TTC549 (cell line): ENCODE results near the gene CACFD1.

Source experiments
- FAIRE-seq: peaks from 2 replicates; lab custom pipeline; 2012; peaks lifted over from hg19 to GRCh38; lab: Jason Lieb, UNC

Gene CACFD1

DNA sequence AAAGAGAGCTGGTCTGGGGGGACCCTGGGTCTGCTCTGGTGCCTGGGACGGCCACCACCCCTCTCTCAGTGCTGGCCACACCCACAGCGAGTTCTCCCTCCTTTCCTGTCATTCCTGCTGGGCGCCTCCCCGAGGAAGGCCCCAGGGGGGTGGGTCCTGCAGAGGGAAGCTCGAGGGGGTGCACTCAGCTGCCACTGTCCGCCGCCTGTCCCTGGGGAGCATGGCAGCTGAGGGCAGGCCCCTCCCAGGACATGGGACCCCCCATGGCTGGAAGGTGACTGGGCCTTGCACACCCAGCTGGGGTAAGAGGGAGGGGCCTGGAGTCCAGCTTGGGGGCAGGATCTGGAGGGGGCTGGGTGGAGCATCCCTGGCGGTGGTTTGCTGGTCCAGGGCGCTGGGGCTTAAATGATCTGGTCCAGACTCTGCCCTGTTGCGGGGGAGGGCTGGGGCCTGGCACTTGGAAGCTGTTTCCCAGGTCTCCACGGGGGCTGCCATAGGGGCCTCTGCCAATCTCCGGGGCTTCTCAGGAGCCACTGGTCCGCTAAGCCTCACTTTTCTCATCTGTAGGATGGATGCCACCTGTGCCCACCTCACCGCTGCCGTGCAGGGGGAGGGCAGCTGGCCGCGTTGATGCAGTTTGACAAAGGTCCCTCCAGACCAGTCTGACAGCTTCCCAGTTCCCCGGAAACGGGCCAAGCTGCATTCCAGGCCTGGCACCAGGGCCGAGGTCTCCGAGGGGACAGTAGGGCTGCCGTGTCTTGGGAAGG lies 25.1 kb downstream of the CACFD1 start:
- FAIRE-seq: no peak

- FAIRE-seq: no peak
Observed at GRCh38 chr9:133485531-133486260, 25.9 kb downstream of the CACFD1 start.

GRCh38 chr9:133487331-133487725 lies 27.6 kb downstream of the CACFD1 start:
- FAIRE-seq: no peak

- no peak for FAIRE-seq
Observed at GRCh38 chr9:133488686-133489252, 29.0 kb downstream of the CACFD1 start.

GRCh38 chr9:133489253-133490190 lies 29.7 kb downstream of the CACFD1 start:
- FAIRE-seq: no peak

DNA sequence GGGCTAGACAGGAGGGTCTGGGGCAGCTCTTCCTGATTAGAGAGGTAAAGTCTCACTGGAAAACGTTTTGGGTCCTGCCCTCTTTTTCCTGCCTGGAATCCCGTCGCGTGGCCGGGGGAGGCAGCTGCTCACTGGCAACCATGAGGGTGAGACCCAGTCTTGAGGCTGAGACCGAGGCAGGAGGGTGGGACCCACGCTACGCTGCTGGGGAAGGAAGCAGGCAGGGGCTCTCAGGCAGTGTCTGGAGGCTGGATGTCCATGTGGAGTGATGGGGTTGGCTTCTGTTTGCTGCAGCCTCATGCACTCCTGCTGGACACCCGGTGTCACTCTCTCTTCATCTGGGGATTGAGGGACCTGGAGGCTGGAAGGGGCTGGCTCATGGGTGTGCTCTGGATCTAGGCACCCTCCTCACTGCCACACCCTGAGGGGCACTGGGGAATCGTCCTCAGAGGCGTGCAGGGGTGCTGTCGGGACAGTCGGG lies 30.5 kb downstream of the CACFD1 start:
- no peak for FAIRE-seq

DNA sequence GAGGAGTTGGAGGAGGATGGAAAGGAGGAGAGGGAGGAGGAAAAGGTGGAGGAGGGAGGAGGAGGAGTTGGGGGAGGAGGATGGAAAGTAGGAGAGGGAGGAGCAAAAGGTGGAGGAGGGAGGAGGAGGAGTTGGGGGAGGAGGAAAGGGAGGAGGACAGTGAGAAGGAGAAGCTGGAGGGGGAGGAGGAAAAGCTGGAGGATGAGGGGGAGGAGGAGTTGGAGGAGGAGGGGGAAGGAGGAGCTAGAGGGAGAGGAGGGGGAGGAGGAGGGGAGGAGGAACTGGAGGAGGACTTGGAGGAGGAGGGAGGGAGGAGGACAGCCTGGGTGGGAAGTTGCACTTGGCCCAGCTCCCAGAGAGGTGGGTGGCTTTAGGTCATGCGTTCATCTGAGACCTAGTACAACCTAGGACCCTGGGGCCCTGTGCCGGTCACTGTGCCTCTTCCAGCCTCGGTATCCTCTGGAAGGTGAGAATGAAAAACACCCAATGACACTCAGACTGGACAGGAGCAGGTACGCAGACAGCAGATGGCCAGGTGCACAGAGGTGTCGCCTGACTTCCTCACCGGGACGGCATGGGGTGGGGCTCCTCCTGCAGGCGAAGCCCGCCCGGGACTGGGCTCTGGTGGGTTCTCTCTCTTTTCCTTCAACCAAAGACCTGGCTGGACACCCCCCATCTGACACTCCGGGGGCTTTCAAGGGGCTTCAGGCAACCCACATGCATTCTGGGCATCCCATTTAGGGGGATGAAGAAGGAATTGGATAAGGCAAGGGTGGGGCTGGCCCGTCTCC lies 31.3 kb downstream of the CACFD1 start:
- no peak for FAIRE-seq

DNA sequence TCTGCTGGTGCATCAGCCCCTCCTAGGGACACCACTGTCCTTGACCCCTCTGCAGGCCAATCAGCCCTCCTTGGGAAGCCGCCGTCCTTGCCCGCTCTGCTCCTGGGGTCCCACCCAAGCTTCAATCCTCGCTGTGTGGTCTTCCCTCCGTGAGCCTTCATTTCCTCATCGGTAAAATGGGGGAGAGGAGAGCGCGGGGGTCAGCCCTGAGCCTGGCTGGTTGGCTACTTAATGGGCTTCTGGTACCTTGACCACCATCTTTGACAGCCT lies 31.8 kb downstream of the CACFD1 start:
- no peak for FAIRE-seq

DNA sequence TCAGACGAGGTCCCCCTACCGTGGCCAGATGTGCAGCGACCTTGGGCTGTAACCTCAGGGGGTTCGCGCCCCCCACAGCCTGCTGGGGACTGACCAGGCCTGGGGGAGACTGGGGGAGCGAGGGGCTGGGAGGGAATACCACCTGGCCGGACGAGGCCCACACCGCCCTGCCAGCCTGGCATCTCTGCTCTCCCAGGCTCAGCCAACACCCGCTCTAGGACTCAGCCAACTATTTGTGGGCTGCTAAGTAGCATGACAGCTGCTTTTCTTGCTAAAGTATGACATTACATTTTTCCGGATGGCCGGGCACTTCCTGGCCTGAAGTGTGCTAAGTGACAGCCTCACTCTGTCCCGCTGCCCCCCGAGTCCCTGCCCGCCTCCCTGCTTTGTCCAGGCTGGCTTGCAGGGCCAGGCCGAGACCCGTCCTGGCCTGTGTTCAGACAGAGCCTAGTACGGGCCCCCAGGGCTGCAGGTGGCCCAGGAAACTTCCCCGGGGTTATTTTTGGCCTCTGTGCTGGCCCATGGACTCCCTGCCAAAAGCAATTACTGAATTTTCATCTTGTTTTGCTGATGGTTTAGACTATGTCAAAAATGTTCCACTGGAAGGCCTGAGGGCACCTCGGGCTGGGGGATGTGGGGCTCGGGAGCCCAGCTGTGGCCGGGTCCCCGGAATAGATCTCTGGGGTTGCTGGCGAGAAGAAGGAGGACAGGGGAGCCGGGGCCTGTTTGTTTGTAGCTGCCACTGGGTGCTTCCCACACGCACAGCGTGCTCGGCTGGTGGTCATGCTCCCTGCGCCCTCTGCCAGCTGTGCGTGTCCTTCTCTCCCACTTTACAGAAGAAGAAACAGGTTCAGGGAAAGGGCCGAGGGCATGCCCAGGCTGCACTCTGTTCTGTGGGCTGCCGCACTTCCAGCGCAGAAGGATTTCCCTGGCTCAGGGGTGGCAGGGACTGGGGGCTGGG lies 32.6 kb downstream of the CACFD1 start:
- FAIRE-seq: no peak

DNA sequence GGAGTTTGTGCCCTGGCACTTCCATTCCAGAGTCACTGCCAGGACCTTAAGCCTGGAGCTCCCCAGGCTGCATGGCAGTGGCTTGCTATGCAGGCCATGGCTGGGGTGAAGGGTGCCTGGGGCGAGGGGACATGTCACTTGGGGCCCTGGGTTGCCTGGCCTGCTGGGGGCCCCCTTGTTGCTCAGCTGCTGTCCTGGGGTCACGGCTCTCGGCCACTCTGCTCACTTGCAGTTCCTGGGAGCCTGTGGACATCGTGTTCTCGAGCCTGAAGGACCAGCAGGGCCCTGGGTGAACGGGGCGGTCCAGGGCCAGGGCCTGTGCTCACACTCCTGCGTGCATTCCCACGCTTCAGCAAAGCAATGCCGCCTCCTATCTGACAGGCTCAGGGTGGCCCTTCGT lies 33.6 kb downstream of the CACFD1 start:
- no peak for FAIRE-seq

DNA sequence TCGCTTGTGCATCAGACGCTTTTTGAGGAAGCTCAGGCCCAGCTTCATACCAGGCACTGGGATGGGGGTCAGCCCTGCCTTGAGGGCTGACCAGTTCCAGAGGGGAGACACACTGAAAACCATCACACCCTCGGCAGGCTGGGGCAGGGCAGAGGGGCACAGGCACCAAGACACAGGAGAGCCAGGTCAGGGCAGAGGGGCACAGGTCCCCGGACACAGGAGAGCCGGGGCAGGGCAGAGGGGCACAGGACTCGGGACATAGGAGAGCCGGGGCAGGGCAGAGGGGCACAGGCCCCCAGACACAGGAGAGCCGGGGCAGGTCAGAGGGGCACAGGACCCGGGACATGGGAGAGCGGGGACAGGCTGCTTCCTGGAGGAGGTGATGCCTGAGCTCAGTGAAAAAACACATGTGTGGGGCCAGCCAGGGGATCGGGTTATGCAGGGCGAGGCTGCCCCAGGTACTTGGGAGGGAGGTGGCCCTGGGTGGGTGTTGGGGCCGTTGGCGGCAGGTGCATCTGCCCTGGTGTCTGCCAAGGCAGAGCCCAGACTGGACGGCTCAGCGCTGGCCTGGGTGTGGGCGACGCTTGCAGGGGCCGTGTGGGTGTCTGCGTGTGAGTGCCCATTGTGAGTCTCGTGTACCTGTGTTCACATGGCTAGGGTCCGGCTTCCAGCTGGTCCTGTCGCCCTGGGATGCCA lies 34.2 kb downstream of the CACFD1 start:
- FAIRE-seq: no peak

GRCh38 chr9:133494636-133495326 lies 35.0 kb downstream of the CACFD1 start:
- no peak for FAIRE-seq

- FAIRE-seq: no peak
Observed at GRCh38 chr9:133495327-133496293, 35.8 kb downstream of the CACFD1 start.

DNA sequence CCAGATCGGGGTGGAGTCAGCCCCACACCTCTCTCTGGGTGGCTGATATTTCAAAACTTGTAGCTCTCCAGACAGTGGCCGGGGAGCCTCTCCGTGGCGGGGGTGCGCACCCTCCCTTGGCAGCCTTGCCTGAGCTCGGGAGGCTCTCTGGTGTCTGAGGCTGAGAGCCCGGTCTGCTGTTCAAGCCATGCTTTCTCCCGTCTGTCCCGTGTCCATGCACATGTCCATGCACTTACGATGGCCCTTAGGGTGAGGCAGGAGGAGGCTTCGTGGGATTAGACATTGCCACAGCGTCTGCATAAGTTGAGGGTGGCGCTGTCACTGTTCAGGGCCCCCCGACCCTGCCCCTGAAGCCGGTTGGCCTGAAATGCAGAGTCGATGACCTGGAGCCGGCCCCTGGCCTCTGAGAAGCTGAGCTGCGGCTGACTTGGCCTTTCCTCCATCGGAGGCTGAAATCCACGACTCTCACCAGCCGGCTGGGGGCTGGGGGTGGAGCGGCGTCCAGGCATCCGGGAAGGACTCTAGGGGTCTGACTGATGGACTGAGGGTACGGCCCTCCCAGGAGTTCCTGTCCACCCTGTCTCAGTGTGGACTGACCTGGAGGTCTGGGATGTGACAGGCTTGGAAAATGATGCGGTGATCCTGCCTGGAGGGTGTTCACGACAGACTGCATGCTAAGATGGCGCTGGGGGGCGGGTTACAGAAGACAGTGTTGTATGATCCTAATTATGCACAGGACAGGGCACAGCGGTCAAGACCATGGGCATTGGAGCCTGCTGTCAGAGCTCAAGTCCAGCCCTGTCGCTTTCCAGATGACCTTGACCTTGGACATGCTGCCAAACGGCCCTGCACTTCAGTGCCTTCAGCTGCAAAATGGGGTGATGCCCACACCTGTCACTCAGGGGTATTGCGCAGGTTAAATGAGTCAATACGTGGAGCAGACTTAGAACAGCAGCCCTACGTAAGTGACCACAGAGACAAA lies 37.4 kb downstream of the CACFD1 start:
- FAIRE-seq: no peak

- no peak for FAIRE-seq
Observed at GRCh38 chr9:133499132-133499891, 39.5 kb downstream of the CACFD1 start.

- no peak for FAIRE-seq
Observed at GRCh38 chr9:133499892-133500270, 40.1 kb downstream of the CACFD1 start.
